Activated CD8-positive, alpha-beta memory T cell treated with anti-CD3 and anti-CD28 coated beads for 48 hours (primary cell): ENCODE results near the gene UBALD1.

Experiments
- DNase-seq, 3 experiments: peaks; one replicate each; pipeline ENCODE4 v3.0.0-alpha.2; 2020; ENCODE audit warnings: low read depth in 2 of 3, low spot score in 2 of 3

Gene UBALD1

DNA sequence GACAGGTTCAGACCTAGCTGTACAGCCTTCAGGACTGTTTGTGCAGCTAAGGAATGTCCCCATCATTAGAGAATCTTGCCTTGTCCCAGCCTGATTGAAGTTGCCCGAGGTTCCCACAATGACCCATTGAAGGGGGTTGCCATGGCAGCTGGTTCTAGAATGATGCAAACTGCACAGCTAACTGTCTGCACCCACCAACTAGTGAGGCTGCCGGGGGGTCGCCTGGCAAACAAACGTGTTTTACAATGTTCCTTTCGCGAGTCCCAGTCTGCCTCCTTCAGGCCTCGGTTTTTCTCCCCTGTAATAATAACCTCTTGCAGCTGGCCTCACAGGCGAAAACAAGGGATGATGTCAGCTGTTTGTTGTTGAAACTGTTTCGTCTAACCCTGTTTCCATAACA lies 53.1 kb downstream of the UBALD1 start:
- no peak for DNase-seq
